ENCODE data around the gene MEIOB.
"Not testable (repeated sequence)": the region's sequence is repeated elsewhere in the genome, so short reads cannot be mapped to it uniquely, and the experiment has no call there.

MEIOB gene

DNA sequence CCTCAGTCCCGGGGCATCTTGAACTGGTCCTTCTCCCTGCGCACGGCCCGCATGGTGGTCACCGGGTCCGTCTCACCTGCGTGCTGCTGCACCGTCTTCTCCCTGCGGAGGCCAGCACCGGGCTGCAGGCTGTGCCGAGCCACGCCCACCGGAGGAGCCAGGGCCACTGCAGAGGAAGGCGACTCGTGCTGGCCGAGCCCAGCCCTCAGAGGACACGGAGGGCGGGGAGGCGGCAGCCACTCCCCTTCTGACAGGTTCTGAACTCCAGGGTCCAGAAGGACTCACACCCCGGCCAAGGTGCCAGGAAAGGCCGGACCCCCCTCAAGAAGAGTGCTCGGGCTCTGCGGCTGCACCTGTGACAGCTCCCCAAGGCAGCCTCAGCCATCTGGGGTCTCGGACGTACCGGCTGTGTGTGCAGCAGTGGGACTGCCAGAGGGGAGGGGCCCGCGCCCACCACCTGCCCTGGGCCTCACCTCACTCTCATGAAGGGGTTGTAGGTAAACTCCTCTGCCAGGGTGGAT is 62.6 kb downstream of the MEIOB start:
- DNase-seq: no peak

DNA sequence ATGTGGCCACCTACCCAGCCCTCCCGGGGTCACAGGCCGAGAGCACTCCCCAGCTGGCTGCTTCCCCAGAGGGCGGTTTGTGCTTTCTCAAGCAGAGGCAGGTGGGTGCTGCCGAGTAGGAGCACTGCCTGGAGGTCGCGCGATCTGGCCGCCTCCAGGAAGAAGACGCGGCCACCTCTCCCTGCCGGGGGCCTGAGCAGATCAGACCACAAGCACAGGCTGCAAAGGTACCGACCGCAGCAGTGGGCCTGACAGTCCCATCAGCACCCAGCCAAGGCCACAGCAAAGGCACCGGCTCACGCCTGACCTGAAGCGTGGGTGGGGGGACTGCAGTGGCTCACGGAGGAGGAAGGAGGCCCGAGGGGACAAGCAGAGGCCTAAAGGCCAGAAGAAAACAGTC is 63.3 kb downstream of the MEIOB start:
- DNase-seq: no peak

DNA sequence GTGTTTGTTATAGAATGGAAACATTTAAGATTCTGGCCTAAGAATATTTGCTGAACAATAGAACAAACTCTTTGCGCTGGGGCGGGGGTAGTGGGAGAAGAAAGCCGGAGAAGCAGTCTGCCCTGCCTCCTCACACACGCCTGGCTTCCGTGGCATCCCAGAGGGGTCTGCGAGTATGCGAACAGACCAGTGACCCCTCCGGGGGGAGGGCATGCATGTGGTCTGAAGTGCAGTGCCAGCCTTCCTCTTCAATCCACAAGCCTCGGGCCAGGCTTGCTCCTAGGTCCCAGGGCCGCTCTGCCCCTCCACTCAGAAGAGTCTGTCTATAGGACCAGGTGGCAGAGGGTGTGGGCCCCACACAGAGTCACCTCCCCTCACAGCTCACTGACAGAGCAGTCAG is 64.3 kb downstream of the MEIOB start:
- DNase-seq: no peak

DNA sequence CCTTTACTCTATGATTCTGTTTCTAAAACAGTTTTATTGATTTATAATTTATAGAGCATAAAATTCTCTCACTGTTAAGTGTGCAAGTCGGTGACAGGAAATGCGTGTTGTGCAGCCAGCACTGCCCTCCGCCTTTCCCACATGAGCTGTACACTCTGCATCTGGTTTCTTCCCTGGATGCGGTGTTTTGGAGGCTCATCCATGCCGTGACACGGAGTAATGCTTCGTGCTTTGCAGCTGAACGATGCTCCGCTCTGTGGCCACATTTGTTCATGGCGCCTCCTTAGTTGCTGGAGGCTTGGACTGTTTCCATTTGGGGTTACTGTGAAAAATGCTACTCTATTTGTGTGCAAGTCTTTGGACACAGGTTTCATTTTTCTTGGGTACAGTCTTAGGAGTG is 71.3 kb downstream of the MEIOB start:
- DNase-seq: no peak

DNA sequence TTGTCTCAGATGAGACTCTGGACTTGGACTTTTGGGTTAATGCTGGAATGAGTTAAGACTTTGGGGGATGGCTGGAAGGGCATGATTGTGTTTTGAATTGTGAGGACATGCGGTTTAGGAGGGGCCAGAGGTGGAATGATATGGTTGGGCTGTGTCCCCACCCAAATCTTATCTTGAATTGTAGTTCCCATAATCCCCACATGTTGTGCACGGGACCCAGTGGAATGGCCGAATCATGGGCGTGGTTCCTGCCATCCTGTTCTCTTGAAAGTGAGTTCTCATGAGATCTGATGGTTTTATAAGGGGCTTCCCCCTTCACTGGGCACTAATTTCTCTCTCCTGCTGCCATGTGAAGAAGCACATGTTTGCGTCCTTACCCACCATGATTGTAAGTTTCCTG is 72.7 kb downstream of the MEIOB start:
- not testable (repeated sequence) for DNase-seq

DNA sequence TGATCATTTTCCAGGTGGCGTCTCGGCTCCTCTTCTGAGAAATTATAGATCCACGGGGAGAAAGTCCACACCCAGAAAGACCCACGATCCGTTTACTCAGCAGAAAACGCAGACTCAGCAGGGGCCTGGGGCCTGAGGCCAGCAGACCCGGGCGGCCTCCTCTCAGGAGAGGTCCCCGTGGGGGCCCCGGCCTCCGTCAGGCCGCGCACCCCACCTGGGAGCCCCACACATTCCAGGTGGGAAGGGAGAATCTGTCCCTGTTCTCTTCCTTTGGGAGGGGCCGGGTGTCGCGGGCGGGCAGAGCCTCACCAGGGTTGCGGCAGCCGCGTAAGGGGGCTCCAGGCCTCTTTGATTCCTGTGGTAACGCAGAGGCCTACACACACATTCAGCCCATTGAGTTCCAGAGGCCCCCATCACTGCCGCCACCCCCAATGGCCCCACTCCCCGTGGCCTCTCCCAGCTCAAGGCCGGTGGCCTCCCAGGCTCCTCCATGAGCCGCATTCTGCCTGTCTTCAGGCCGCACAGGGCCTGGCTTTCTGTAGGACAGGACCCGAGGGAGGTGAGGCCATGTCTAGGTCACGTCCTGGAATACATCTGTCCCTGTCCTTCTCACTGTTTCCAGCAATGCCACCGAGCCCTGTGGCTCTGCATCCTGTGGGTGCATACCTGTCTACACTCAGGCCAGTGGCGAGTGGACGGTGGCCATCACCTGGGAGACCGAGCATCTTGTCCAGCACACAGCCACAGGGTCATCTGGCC is 76.9 kb downstream of the MEIOB start:
- no peak for DNase-seq

DNA sequence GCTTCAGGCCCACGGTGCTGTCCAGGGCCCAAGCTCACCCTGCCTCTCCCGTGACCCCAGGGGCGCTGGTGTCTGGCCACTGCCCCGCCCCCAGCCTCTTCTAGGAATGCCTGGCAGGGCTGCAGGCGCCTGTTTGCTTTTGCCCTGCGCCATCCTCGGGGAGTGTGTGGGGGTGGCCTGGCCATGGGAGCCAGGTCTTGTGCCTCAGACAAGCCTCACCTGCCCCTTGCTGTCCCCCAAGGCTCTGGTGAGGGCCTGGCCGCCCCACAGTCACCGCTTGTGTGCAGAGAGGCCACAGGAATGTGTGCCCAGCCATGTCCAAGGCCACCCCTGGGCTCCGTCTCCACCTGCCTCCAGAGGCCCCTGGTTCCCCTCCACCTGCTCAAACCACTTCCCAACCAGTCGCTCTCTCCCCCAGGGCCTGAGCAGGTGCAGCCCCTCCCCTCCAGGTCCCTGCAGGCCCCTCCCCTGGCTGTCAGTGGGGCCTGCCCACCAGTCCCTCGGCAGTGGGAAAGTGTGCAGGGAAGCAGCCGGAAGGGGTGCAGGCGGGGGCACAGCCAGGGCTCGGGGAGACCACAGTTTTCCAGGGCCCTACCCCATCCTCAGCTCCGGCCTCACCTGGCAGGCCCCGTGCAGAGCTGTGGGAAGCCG is 77.6 kb downstream of the MEIOB start:
- DNase-seq: no peak

DNA sequence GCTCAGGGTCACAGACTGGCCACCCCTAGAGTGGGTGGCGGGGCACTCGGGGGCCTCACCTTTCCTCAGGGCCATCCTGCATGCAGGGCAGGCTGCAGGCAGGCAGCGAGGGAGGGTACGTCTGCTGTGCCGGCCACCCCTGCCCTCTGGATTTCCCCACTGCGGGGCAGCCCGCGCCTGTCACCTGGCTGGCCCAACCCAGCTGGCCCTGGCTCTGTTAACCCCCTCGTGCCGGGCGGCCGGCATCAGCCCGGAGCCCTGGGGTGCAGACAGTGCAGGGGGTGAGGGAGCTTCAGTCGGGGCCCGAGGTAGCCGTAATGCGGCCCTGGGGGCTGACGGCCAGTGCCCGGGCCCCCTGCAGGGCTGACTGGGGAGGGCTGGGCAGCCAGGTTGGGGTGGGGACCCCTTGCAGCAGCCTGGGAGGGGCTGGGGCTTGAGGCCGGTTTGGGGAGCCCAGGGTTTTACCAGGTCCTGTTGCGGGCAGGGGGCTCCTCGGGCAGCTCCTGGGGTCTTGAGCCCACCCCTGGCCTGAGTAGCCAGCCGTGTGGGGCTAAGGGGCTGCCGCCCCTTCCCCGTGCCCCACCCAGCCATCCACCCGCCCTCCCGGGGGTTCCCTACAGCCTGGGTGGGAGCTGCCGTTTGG is 78.3 kb downstream of the MEIOB start, which contains the start of gene IGFALS:
Gene IGFALS (minus strand): TSS at position 128 of the 643 bp plus-strand sequence. CDS start 53 bp downstream, at position 75.
- DNase-seq: no peak

DNA sequence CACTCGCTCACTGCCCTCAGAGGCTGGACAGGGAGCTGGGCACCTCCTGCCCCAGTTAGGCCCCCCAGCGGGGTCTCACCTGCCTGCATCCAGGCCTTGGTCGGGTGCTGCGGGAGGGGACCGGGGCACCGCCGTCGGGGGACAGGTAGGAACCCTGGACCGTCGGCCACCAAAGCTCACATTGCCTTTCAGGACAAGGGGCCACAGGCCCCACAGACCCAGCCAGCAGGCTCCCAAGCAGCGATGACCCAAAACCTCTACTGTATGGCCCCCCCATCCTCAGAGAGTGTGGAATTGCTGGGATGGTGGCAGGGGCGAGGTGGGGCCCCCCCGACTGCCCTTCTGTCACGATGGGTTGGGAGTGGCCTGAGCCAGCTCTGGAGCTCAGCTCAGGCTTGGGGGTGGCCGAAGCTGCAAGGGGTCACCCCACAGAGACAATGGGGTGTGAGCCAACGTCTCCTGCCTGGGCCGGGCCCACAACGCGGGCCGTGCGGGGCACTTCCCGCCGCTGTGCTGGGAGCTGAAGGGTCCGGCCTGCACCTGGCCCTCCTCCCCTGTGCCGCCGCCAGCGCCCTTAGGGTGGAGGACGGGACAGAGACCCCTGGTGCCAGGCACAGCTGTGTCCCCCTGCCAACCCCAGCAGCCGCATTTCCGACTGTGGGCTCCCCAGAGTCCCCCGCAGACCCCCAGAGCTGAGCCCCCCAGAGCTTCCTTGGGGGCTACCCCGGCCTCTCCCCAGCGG is 79.0 kb downstream of the MEIOB start:
- no peak for DNase-seq

DNA sequence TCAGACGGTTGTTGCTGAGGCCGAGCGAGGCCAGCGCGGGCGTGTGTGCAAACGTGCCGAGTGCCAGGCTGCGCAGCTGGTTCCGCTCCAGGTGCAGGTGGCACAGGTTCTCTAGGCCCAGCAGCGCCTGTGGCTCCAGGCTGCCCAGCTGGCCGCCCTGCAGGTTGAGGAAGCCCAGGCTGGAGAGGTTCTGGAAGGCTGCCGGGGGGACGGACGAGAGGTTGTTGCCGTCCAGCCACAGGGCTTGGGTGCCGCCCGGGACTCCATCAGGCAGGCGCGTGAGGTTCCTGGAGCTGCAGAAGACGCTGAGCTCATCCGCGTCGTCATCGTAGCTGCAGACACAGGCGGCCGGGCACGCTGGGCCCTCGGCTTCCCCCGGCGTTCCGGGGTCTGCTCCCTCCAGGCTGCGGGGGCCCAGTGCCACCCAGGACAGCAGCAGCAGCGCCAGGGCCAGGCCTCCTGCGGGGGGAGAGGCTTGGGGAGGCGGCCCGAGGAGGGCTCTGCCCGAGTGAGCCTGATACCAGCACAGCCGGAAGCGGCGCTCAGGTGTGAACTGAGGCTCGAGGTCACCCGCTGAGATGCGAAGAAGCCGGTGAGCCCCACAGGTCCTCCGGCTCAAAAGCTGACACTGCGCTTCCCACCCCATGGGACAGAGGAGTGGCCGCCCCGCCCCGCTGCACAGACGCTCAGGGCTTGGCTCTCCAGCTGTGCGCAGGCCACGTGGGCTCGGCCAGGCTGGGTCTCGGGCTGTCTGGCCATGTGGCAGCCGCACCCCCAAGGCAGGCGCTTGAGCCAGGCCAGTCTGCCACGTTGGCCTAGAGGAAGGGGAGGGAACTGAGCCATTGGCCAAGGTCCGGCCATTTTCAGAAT is 79.8 kb downstream of the MEIOB start:
- no peak for DNase-seq

DNA sequence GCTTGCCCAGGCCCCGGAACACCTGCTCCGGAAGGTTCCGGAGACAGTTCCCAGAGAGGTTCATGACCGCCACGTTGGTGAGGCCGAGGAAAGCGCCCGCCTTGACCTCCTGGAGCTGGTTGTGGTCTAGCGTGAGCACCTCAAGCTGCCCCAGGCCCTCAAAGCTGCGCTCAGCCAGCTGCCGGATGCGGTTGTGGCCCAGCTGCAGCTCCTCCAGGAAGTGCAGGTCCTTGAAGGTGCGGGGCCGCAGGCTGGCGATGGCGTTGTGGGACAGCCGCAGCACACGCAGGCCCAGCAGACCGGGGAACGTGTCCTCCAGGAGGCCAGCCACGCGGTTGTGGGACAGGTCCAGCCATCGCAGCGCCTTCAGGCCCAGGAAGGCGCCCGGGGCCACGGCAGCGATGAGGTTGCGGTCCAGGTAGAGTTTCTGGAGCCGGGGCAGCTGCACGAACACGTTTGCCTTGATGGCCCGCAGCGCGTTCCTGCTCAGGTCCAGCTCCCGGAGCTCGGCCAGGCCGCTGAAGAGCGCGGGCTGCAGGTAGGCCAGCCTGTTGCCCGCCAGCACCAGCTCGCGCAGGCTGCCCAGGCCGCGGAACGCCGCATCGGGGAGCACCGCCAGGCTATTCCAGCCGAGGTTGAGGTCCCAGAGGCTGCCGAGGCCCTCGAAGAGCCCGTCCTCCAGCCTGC is 80.6 kb downstream of the MEIOB start:
- DNase-seq: no peak

DNA sequence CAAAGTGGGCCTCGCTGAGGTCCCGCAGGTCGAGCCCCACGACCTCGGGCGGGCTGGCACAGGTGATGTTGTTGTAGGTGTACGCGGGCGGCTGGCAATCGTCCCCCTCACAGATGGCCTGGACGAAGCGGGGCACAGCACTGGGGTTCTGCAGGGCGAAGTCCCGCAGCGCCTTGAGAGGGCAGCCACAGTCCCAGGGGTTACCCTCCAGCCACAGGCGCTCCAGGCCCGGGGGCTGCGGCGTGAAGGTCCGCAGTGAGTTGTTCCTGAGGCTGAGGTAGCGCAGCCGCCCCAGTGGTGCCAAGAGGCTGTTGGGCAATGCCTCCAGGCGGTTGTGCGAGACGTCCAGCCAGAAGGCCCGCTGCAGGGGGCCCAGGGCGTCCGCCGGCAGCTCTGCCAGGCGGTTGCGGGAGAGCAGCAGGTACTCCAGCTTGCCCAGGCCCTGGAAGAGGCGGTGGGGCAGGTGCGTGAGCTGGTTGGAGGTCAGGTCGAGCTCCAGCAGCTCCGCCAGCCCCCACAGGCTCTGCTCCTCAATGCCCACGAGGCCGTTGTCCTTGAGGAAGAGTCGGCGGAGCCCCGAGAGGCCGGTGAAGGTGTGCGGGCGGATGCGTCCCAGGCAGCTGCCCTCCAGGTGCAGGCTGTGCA is 81.2 kb downstream of the MEIOB start:
- DNase-seq: no peak

DNA sequence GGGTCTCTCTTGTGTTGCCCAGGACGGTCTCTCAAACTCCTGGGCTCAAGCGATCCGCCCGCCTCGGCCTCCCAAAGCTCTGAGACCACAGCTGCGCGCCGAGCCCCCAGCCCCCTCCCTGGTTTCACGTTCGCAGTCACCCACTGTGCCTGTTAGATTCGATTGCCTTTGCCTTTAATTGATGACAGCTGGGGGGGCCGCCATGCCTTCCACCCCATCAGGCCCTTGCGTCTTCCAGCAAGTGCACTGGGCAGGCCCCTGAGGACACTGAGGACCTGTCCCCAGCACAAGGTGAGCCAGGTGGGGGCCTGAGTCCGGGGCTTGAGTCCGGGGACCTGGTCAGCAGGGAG is 81.7 kb downstream of the MEIOB start:
- no peak for DNase-seq

DNA sequence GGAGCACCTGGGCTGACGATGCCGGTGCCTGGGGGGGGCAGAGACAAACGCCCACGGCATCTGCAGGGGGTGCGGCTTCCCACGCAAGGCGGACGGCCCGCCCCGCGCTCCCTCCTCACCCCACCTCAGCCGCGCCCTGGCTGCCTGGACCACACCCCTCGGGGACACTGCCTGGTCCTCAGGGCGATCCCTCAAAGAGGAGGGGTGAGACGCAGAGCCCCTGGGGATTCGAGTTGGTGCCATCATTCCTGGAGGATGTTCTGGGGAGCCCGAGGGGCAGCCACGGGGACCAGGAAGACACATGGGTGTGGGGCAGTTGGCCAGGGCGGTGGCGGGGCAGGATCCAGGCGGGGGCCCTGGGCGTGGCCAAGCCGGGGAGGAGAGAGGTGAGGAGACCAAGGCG is 82.3 kb downstream of the MEIOB start:
- DNase-seq: no peak

DNA sequence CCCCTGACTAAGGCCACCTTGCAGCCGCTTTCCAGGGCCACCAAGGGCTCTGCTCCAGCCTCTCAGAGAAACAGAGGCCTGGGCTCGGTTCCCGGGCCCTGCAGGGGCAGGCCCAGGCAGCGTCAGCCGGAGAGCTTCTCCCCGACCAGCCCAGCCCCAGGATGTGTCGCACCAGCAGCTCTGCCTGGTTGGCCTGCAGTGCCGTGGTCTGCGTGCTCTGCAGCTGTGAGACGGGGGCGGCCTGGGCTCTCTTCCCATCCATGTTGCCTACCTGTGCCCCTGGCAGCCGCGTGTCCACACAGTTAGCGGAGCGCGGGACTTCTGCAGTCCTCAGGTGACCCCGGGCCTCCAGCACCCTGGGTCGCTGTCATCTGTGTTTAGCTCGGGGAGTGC is 83.3 kb downstream of the MEIOB start:
- no peak for DNase-seq

DNA sequence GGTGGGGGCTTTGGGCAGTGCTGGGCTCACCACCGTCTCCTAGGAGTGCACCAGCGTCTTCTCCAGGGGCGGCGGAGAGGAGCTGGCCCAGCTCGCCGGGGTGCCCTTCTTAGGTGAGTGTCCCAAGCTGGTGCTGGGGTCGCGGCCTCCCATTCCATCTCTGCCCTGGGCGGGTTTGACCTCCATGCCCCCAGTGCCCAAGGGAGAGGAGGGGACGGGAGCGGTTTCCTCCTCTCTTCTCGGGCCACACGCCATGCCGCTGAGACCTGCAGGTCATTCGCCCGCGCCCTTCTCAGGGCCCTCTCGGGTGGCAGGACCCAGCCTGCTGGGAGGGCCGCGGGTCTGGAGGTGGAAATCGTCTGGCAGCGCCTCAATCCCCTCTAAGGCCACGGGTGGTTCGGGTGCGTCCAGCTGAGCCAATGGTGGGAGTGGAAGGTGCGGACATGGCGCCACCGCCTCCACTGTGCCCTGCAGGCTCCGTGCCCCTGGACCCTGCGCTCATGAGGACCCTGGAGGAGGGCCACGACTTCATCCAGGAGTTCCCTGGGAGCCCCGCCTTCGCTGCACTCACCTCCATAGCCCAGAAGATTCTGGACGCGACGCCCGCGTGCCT is 83.8 kb downstream of the MEIOB start:
- DNase-seq: no peak

DNA sequence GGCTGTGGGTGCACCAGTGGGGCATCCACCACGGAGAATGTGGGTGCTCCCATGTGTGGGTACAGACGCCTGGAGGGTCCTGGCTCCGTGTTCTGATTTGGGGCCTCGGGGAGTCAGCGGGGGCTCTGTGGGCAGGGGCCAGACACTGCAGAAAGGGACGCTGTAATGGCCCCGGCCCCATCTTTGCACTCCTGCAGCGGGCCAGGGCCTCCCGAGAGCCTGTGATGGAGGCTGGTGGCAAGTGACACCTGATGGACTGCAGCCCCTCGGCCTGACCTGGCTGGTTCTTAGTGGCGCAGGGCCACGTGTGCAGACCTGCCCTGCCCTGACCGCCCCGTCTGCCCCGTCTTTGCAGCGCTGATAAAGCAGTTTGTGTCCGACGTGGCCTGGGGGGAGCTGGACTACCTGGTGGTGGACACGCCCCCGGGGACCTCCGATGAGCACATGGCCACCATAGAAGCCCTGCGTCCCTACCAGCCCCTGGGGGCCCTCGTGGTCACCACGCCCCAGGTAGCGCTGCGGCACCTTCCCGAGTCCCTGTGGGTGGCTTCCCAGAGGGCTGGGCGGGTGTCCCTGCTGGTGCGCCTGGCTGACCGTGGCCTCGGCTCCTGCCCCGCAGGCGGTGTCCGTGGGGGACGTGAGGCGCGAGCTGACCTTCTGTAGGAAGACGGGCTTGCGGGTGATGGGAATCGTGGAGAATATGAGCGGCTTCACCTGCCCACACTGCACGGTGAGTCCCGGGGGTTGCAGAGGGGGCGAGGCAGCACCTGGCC is 84.5 kb downstream of the MEIOB start:
- no peak for DNase-seq

DNA sequence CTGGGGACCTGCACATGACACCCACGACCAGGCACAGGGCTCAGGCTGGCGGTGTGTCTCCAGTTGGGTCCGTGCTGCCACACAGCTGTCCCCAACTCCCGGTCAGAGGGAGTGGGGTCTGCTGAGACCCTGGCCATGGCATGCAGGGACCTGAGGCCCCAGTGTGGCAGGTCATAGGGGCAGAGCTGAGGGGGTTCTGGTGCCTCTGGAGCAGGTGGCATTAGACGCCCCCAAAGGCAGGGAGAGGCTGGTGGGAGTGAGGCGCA is 85.0 kb downstream of the MEIOB start:
- DNase-seq: no peak

DNA sequence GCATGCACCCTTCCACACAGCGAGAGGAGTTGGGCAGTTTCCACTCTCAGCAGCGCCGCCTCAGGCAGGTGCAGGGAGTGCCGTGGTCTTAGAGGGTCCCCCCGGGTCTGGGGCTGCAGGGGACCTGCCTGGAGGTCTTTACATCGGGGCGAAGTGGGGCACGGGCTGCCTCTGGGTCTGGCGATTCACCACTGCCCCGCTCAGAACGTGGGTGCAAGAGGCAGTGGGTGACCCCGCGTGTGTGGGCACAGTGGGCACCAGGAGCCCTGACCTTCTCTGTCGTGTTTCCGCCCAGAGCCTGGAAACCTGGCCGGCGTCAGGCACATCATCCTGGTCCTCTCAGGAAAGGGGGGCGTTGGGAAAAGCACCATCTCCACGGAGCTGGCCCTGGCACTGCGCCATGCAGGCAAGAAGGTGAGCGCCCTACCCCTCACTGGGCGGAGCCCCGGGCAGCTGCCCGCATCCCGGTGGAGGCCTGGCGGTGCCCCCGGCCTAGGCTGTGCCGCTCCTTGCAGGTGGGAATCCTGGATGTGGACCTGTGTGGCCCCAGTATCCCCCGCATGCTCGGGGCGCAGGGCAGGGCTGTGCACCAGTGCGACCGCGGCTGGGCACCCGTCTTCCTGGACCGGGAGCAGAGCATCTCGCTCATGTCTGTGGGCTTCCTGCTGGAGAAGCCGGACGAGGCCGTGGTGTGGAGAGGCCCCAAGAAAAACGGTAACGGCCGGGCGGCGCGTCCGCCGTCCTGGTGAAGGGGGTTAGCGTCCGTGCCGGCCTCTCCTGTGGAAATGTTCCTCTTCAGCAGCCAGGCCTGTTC is 85.5 kb downstream of the MEIOB start:
- no peak for DNase-seq
